ENCODE measurements around the gene EIF2D. TPM values are rescaled to one million over a fixed set of nuclear protein-coding genes. Genes with fewer than 3 reads are reported as not detected.

Gene EIF2D
- total and polyA plus RNA-seq, 9 of the 15 experiments (the other 6 are each of a cell fraction or from before 2014, with no cell fraction given), result 81.1 to 138 (median 93.9) TPM

GRCh38 chr1:206651958-206652890 is 40.0 kb upstream of the EIF2D start (continued):
- TF ChIP-seq GABPA (tag; conservative IDR thresholded peaks at IDR 0.05; ENCODE audit: low read depth) (no peak), PHF21A (IDR thresholded peaks at IDR 0.05; ENCODE audit: borderline replicate concordance, low read depth) (no peak), GATA2 (CRISPR knock-in tag; IDR thresholded peaks at IDR 0.05) (peak; percentile 84), HOMEZ (CRISPR knock-in tag; IDR thresholded peaks at IDR 0.05) (no peak), ARID1B (IDR thresholded peaks at IDR 0.05) (peak; percentile 99), ILK (tag; IDR thresholded peaks at IDR 0.05; ENCODE audit: borderline replicate concordance, low read depth) (no peak), RAD51 (IDR thresholded peaks at IDR 0.05; ENCODE audit: borderline replicate concordance, low read depth) (no peak), JUND (IDR thresholded peaks at IDR 0.05; ENCODE audit: borderline replicate concordance, low read depth, low read length) (peak; percentile 53), JUND (tag; IDR thresholded peaks at IDR 0.05; ENCODE audit: borderline replicate concordance, low read depth, low read length) (no peak; the same call in 1 of the 3 replicates), CHCHD3 (CRISPR knock-in tag; IDR thresholded peaks at IDR 0.05) (no peak), ESRRA (IDR thresholded peaks at IDR 0.05; ENCODE audit: borderline replicate concordance, low read depth) (peak; percentile 53; the same call in 1 of the 2 replicates), JUN (IDR thresholded peaks at IDR 0.05; ENCODE audit: borderline replicate concordance, low read depth, low read length) (0 out of 2 replicates have a peak, but pooled peaks have one; percentile 20), JUN (CRISPR knock-in tag; IDR thresholded peaks at IDR 0.05; ENCODE audit: borderline replicate concordance) (no peak), ZBED1 (IDR thresholded peaks at IDR 0.05) (0 out of 2 replicates have a peak, but pooled peaks have one; percentile 59), PATZ1 (CRISPR knock-in tag; IDR thresholded peaks at IDR 0.05; ENCODE audit: borderline replicate concordance) (no peak), ASH1L (IDR thresholded peaks at IDR 0.05; ENCODE audit: borderline replicate concordance, low read depth, partially characterized antibody) (no peak), E2F5 (CRISPR knock-in tag; IDR thresholded peaks at IDR 0.05) (no peak)
- TF ChIP-seq, protein P1, sequence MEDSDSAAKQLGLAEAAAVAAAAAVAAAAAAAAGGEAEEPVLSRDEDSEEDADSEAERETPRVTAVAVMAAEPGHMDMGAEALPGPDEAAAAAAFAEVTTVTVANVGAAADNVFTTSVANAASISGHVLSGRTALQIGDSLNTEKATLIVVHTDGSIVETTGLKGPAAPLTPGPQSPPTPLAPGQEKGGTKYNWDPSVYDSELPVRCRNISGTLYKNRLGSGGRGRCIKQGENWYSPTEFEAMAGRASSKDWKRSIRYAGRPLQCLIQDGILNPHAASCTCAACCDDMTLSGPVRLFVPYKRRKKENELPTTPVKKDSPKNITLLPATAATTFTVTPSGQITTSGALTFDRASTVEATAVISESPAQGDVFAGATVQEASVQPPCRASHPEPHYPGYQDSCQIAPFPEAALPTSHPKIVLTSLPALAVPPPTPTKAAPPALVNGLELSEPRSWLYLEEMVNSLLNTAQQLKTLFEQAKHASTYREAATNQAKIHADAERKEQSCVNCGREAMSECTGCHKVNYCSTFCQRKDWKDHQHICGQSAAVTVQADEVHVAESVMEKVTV (CRISPR knock-in tag; IDR thresholded peaks at IDR 0.05), result no peak
